Stimulated activated effector memory CD8-positive, alpha-beta T cell treated with anti-CD3 and anti-CD28 coated beads, Interleukin-12 subunit alpha, Interleukin-12 subunit beta, amount 100 ng/mL, for 72 hours (primary cell): Measurements from ENCODE around the gene DKK3.

Experiments
- ATAC-seq: fragments of 150-1000 bp; cut with Tn5 transposase; 2 replicates; pipeline ENCODE4 v1.10.0; 2021
- DNase-seq, 2 donors: peaks; one replicate each; pipeline ENCODE4 v3.0.0; 2021 to 2022; ENCODE audit warnings: low spot score in 2 of 2
- H3K27ac Mint-ChIP-seq: one replicate; pipeline ENCODE4 v1.8.0; 2022; ENCODE audit warnings: mild to moderate bottlenecking, mixed read lengths
- H3K36me3 Mint-ChIP-seq: one replicate; pipeline ENCODE4 v1.8.0; 2022; ENCODE audit warnings: mild to moderate bottlenecking, mixed read lengths
- H3K4me1 Mint-ChIP-seq: one replicate; pipeline ENCODE4 v1.8.0; 2022; ENCODE audit warnings: mixed read lengths
- H3K4me3 Mint-ChIP-seq: one replicate; pipeline ENCODE4 v1.8.0; 2022; ENCODE audit warnings: mild to moderate bottlenecking, mixed read lengths
- H3K9me3 Mint-ChIP-seq: one replicate; pipeline ENCODE4 v1.8.0; 2022; ENCODE audit warnings: mixed read lengths

The DKK3 gene

GRCh38 chr11:11973866-11974265, 34.6 kb downstream of the DKK3 start:
- no peaks in the 10 kb centered on the region for H3K9me3 Mint-ChIP-seq
- ATAC-seq (no peak), DNase-seq (peak in 1 of 2 donors; percentile 38)
- H3K27ac Mint-ChIP-seq: no peak overlapping the region
- peaks cover 4% of the 10 kb centered on the region for H3K36me3 Mint-ChIP-seq
- no peak overlapping the region for H3K4me3 Mint-ChIP-seq
- peaks cover 16% of the 10 kb centered on the region for H3K4me1 Mint-ChIP-seq

DNA sequence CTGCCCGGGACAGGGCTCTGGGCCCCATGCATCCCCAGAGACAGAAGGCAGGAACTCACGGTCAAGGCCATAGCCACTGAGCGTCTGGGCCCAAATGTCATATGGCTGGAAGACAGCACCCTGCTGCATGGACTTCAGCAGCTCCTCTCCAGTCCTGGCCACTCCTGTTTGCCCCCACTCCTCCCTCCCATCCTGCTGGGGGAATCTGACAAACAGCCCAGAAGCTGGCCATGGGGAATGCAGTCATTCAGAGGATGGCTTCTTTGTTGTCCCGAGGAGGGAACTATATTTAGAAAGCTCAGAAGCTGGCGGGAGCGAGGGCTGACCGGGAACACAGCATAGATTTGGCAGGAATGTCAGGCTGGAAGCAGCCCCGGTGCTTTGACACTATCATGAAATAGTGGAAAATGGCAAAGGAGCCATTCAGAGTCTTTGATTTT, 35.0 kb downstream of the DKK3 start:
- no peak for DNase-seq
- H3K36me3 Mint-ChIP-seq: peaks cover 4% of the 10 kb centered on the region
- H3K4me3 Mint-ChIP-seq: no peak overlapping the region
- H3K27ac Mint-ChIP-seq: peak overlapping the region; percentile 40
- no peak for ATAC-seq
- no peaks in the 10 kb centered on the region for H3K9me3 Mint-ChIP-seq
- H3K4me1 Mint-ChIP-seq: peaks cover 16% of the 10 kb centered on the region

DNA sequence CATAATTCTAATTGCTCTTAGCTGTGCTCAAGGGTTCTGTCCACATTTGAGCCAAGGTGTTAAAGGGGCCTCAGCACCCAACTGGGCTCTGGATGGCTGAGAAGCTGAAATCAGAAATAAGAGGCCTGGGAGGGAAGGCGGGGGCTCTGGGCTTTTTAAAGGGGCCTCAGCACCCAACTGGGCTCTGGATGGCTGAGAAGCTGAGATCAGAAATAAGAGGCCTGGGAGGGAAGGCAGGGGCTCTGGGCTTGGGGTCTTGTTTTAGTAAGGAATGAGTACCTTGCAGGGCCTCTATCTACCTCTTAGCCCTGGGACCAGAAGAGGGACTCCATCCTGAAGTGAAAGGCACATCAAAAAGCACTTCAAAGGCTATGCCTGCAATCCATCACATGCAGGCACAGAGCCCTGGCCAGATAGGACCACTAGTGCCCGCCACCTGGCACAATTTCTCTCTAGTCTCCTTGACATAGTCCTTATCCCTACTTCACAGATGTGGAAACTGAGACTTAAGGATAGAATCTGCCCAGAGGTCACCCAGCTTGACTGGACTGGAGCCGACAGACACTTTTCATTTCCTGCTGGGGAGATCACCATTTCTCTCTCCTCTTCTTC, 35.6 kb downstream of the DKK3 start:
- Mint-ChIP-seq H3K36me3 (peaks cover 4% of the 10 kb centered on the region), H3K9me3 (no peaks in the 10 kb centered on the region), H3K27ac (peak overlapping the region; percentile 40), H3K4me3 (no peak overlapping the region), H3K4me1 (peaks cover 16% of the 10 kb centered on the region)
- DNase-seq (peak in 1 of 2 donors; percentile 39), ATAC-seq (no peak)

- no peak overlapping the region for H3K27ac Mint-ChIP-seq
- H3K4me3 Mint-ChIP-seq: no peak overlapping the region
- peaks cover 4% of the 10 kb centered on the region for H3K36me3 Mint-ChIP-seq
- peaks cover 16% of the 10 kb centered on the region for H3K4me1 Mint-ChIP-seq
- no peaks in the 10 kb centered on the region for H3K9me3 Mint-ChIP-seq
- DNase-seq (peak in 1 of 2 donors; percentile 43), ATAC-seq (no peak)
Observed at GRCh38 chr11:11971906-11972547, 36.4 kb downstream of the DKK3 start.

GRCh38 chr11:11970556-11970955, 37.9 kb downstream of the DKK3 start:
- ATAC-seq: no peak

GRCh38 chr11:11969380-11970215, 38.8 kb downstream of the DKK3 start:
- Mint-ChIP-seq H3K4me3 (no peak overlapping the region), H3K4me1 (peaks cover 17% of the 10 kb centered on the region), H3K9me3 (no peaks in the 10 kb centered on the region), H3K27ac (no peak overlapping the region), H3K36me3 (peaks cover 4% of the 10 kb centered on the region)
- DNase-seq (peak in 1 of 2 donors; percentile 40), ATAC-seq (no peak)

More at GRCh38 chr11:11970556-11970955, 37.9 kb downstream of the DKK3 start:
- Mint-ChIP-seq H3K27ac (no peak overlapping the region), H3K4me1 (peaks cover 22% of the 10 kb centered on the region), H3K4me3 (no peak overlapping the region), H3K9me3 (no peaks in the 10 kb centered on the region), H3K36me3 (peaks cover 4% of the 10 kb centered on the region)
- peak in 1 of 2 donors; percentile 33 for DNase-seq

DNA sequence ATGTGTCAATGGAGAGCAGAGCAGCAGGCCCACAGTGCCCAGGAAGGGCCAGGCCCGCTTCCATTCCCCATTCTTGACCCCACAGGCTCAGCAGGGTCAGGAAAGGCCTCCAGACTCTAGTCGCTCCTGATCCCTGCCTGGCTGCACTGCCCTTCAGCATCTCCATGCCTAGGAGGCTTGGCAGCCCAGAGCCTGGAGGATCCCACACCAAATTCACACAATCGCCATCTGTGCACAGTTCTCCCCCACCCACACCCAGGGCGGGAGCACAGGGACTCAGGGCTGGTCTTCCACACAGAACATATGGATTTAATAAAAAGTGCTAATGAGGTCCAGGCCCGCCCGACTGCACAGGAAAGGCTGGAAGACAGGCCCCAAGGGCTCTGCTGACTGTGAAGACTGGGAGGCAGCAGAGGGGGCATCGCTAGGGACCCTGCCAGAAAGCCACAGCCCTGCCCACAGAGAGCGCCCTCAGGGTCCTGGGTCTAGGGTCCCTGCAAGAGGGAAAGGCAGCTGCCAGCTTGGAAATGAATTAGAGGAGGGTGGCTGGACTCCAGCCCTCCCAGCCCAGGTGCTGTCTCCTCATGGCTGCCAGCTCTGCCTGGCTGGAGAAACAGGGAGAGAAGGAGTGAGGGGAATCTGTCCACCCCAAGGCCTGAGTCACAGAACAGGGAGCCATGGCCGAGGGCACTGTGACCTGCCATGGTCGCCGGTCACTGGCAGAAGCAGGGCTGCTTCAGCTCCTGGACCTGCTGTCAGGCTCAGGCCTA, 39.7 kb downstream of the DKK3 start:
- Mint-ChIP-seq H3K27ac (no peak overlapping the region), H3K4me1 (peaks cover 17% of the 10 kb centered on the region), H3K4me3 (no peak overlapping the region), H3K9me3 (no peaks in the 10 kb centered on the region), H3K36me3 (peaks cover 4% of the 10 kb centered on the region)
- ATAC-seq (no peak), DNase-seq (peak in 1 of 2 donors; percentile 46)

DNA sequence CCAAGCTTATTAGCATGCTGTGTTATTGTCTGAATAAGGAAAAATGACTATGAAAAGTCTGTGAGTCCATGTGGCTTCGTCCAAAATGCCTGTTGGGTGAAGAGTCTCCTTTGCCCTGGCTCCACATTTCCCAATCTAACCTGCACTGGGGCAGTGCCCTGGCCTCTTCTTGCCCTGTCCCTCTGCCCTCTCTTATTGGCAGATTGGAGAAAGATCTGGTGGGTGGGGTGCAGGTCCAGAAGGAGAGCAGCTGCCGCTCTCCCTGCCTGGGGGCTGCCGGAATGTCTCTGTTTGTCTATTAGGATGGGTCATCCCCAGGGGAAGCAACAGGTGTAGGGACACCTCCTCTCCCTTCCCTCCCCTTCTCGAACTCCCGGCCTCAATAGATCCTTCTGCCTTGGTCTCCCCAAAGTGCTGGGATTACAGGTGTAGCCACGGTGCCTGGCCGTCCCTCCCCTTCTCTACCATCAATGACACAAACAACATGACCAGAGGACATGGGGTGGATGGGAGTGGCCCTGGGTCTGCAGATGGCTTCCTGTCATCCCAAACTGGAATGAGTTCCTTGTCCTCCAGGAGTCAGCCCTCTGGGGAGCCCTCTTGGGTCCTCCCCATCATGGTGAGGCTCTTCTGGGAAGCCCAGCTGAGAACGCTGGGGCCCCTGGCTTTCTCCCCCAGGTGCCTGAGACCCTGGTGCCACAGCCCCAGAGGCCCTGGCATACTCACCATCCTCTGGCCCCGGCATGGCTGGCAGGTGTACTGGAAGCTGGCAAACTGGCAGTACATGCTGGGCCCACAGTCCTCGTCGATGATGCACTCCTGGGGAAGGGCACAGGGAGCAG, 40.5 kb downstream of the DKK3 start:
- Mint-ChIP-seq H3K27ac (no peak overlapping the region), H3K36me3 (peaks cover 4% of the 10 kb centered on the region), H3K4me3 (no peak overlapping the region), H3K9me3 (no peaks in the 10 kb centered on the region), H3K4me1 (peaks cover 17% of the 10 kb centered on the region)
- ATAC-seq (no peak), DNase-seq (peak in 1 of 2 donors; percentile 38)

DNA sequence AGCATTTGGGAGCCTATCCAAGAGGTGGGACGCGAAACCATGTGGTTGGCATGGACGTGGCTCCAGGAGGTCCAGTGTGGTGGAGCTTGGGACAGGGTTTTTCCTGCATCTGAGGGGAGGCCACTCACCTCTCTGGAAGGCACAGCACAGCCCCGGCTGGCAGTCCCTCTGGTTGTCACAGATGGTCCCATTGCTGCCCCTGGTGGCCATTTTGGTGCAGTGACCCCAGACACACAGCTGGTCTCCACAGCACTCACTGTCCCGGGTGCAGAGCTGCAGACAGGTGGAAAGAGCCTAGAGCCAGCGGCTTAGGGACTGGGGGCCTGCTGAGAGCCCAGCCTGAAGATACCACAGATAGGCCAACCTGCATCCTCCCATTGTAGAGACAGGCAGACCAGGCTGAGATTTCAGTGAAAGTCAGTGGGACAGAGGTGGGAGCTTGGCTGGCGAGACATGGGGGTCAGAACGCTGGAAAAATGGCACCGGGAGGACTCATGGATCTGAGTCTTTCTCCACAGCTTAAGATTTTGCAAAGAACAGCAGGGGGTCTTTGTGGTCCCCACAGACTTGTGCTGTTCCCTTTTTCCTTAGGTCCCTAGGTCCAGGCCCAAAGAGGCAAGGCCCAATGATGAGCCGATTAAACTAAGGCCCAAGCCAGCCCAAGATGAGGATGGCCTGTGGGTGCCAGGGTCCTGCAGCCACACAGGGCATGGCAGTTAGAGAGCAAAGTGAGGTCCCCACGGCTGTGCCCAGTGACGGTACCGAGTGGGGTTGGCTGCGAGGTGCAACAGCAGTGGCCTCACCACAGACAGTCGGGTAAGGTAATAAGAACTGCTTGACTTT, 41.4 kb downstream of the DKK3 start:
- peak; percentile 60 to 85 for DNase-seq
- H3K9me3 Mint-ChIP-seq: no peaks in the 10 kb centered on the region
- H3K27ac Mint-ChIP-seq: no peak overlapping the region
- peak; percentile 89 for ATAC-seq
- H3K36me3 Mint-ChIP-seq: peaks cover 4% of the 10 kb centered on the region
- H3K4me1 Mint-ChIP-seq: peaks cover 22% of the 10 kb centered on the region
- no peak overlapping the region for H3K4me3 Mint-ChIP-seq

DNA sequence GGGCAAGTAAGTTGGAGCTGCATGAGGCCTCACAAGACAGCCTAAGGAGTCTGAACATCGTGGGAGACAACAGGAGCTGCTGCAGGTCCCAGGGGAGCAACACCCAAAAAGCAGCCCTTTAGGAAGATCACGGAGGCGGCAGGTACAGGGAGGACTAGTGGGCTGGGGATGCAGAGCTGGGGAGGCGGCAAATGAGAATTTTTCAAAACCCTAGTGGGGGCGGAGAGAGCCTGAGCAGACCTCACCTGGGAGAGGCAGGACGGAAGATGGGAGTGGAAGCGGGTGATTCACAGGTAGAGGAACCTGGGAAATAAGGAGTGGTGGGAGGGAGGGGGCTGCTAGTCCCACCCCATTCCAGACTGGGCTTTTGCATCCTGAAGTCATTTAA, 42.1 kb downstream of the DKK3 start:
- no peak overlapping the region for H3K27ac Mint-ChIP-seq
- no peak overlapping the region for H3K4me3 Mint-ChIP-seq
- H3K4me1 Mint-ChIP-seq: peaks cover 29% of the 10 kb centered on the region
- H3K9me3 Mint-ChIP-seq: no peaks in the 10 kb centered on the region
- DNase-seq: no peak
- peaks cover 4% of the 10 kb centered on the region for H3K36me3 Mint-ChIP-seq
- no peak for ATAC-seq

DNA sequence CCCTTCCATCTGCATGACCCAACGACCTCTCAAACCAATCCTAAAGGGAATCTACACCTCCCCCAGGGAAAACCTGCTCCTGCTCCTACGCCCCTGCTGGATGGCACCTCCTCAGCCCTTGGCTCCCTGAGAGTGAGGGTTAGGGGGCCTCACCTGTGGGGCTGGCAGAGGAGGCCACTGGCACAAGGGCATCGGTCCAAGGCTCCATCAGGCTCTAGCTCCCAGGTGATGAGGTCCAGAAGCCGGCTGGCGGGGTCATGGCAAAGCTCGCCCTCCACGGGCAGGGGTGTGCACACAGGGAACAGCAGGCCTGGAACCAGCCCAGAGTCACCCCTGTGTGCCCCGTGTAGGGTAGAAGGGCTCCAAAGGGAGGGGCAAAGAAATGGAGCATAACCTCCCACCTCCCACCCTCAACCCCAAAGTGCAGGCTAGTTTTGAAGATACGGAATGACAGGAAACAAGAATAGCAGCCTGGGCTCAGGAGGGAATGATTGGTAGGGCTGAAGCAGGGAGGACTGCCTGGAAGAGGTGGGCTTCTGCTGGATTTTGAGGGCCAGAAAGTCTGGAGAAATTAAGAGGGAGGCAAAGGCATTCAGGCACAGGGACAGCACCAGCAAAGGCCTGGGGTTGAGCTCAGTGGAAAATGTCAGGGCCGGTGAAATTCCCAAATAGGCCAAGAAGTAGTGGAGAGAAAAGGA, 42.6 kb downstream of the DKK3 start:
- no peaks in the 10 kb centered on the region for H3K9me3 Mint-ChIP-seq
- H3K27ac Mint-ChIP-seq: peak overlapping the region; percentile 63
- ATAC-seq (no peak), DNase-seq (no peak)
- no peak overlapping the region for H3K4me3 Mint-ChIP-seq
- H3K36me3 Mint-ChIP-seq: peaks cover 4% of the 10 kb centered on the region
- peaks cover 34% of the 10 kb centered on the region for H3K4me1 Mint-ChIP-seq

- ATAC-seq: no peak
- Mint-ChIP-seq H3K4me3 (no peak overlapping the region), H3K36me3 (peaks cover 4% of the 10 kb centered on the region), H3K4me1 (peaks cover 40% of the 10 kb centered on the region), H3K27ac (peak overlapping the region; percentile 63), H3K9me3 (no peaks in the 10 kb centered on the region)
- DNase-seq: peak in 1 of 2 donors; percentile 47
Observed at GRCh38 chr11:11965192-11965591, 43.2 kb downstream of the DKK3 start.

- H3K36me3 Mint-ChIP-seq: peaks cover under 1% of the 10 kb centered on the region
- no peak for ATAC-seq
- no peak overlapping the region for H3K4me3 Mint-ChIP-seq
- H3K9me3 Mint-ChIP-seq: no peaks in the 10 kb centered on the region
- no peak overlapping the region for H3K27ac Mint-ChIP-seq
- peak in 1 of 2 donors; percentile 37 for DNase-seq
- H3K4me1 Mint-ChIP-seq: peaks cover 44% of the 10 kb centered on the region
Observed at GRCh38 chr11:11964774-11965150, 43.7 kb downstream of the DKK3 start.
